Measurements from ENCODE around the gene INTS1. TPM values are rescaled to one million over a fixed set of nuclear protein-coding genes. Genes with fewer than 3 reads are reported as not detected.

Gene INTS1
- total and polyA plus RNA-seq, 2 experiments from 2014 or later, result 35.1 to 111 TPM

- peak; percentile 35 for DNase-seq (ENCODE audit: low spot score)
- no peak overlapping the region; the same call in 1 of the 2 replicates for H3K4me3 ChIP-seq
- H3K27me3 Mint-ChIP-seq (ENCODE audit: insufficient read depth, low read depth, poor library complexity), result peaks cover 24% of the 10 kb centered on the region
- ATAC-seq, result no peak
- TF ChIP-seq ETS1 (IDR thresholded peaks at IDR 0.05) (no peak), NANOG (IDR thresholded peaks at IDR 0.05; ENCODE audit: borderline replicate concordance) (no peak), STAT1 (IDR thresholded peaks at IDR 0.05; ENCODE audit: unreplicated experiment) (no peak), JUNB (IDR thresholded peaks at IDR 0.05; ENCODE audit: unreplicated experiment) (no peak), ZNF331 (CRISPR knock-in tag; IDR thresholded peaks at IDR 0.05; ENCODE audit: low read depth) (no peak), REST (IDR thresholded peaks at IDR 0.05; ENCODE audit: unreplicated experiment) (no peak), CTCF (conservative IDR thresholded peaks at IDR 0.05; ENCODE audit: low read depth in 2 of 2) (no peak), EZH2phosphoT487 (IDR thresholded peaks at IDR 0.05; ENCODE audit: unreplicated experiment) (no peak), EZH2 (IDR thresholded peaks at IDR 0.05; ENCODE audit: low read depth, unreplicated experiment) (no peak), ZNF462 (CRISPR knock-in tag; IDR thresholded peaks at IDR 0.05) (no peak)
- H3K36me3 ChIP-seq (ENCODE audit: insufficient read depth), result no peaks in the 10 kb centered on the region
- H3K9me2 ChIP-seq (ENCODE audit: insufficient read depth), result no peaks in the 10 kb centered on the region
- no peaks in the 10 kb centered on the region for H3K9me3 Mint-ChIP-seq
- H3K4me1 ChIP-seq (ENCODE audit: insufficient read depth), result peaks cover 20% of the 10 kb centered on the region
- 0 out of 2 replicates have a peak, but pooled peaks cover 11% of the 10 kb centered on the region for H3F3A ChIP-seq (replicated peaks; ENCODE audit: low read depth)
- H2AFZ ChIP-seq, result no peak overlapping the region
- H3K4me2 ChIP-seq, result no peak overlapping the region
- H3K27me3 ChIP-seq (ENCODE audit: insufficient read depth), result no peaks in the 10 kb centered on the region
- peaks cover 67% of the 10 kb centered on the region for H3K79me2 ChIP-seq (replicated peaks; ENCODE audit: insufficient read depth)
- no peak overlapping the region for H3K27ac Mint-ChIP-seq
- peaks cover 3% of the 10 kb centered on the region; the same call in 1 of the 2 replicates for H4K20me1 ChIP-seq (replicated peaks; ENCODE audit: insufficient read depth)
- H3K27ac ChIP-seq (ENCODE audit: low read depth), result peak overlapping the region; percentile 90
- H3K36me3 Mint-ChIP-seq (ENCODE audit: low read depth), result peaks cover 3% of the 10 kb centered on the region; the same call in 1 of the 3 replicates
- no peak overlapping the region for H3K4me3 Mint-ChIP-seq
- H3K4me1 Mint-ChIP-seq, result peaks cover 39% of the 10 kb centered on the region
Observed at GRCh38 chr7:1535701-1536454, 31.7 kb upstream of the INTS1 start.

Data from GM23338 (cell line).